HepG2 (cell line): ENCODE measurements around the gene ECHDC1. TPM values are rescaled to one million over a fixed set of nuclear protein-coding genes. Genes with fewer than 3 reads are reported as not detected.

Source experiments
- KDM2A ChIP-seq: sonication (generic); formaldehyde crosslinking; IDR thresholded peaks from 2 replicates; pipeline ENCODE4 v1.4.0; 2020; ENCODE audit warnings: low read depth, missing genetic modification reagents, borderline replicate concordance
- MXI1 ChIP-seq: IDR thresholded peaks from 3 replicates; pipeline ENCODE4 v1.6.1; 2012; ENCODE audit warnings: low read depth, low read length, inconsistent platforms, borderline replicate concordance
- NFKB2 ChIP-seq: sonication (generic); formaldehyde crosslinking; IDR thresholded peaks from 2 replicates; pipeline ENCODE4 v1.4.0; 2020; ENCODE audit warnings: missing genetic modification reagents, borderline replicate concordance
- PATZ1 ChIP-seq: sonication (generic); formaldehyde crosslinking; IDR thresholded peaks from 2 replicates; pipeline ENCODE4 v1.4.0; 2020; ENCODE audit warnings: missing genetic modification reagents
- PRMT3 ChIP-seq: sonication (generic); formaldehyde crosslinking; IDR thresholded peaks from 2 replicates; pipeline ENCODE4 v1.8.1; 2022; ENCODE audit warnings: low read depth, mild to moderate bottlenecking, moderate library complexity, missing genetic modification reagents, borderline replicate concordance
- RBM22 ChIP-seq: fragments of 200-400 bp; formaldehyde crosslinking; optimal IDR thresholded peaks from 2 replicates; pipeline ENCODE3; 2017; ENCODE audit warnings: mild to moderate bottlenecking, low read length, moderate library complexity
- SAP130 ChIP-seq: IDR thresholded peaks from 2 replicates; pipeline ENCODE4 v1.6.1; 2016; ENCODE audit warnings: low read depth
- SNAPC2 ChIP-seq: sonication (generic); formaldehyde crosslinking; IDR thresholded peaks from 2 replicates; pipeline ENCODE4 v1.8.1; 2022; ENCODE audit warnings: mild to moderate bottlenecking, missing genetic modification reagents
- ZBTB40 ChIP-seq, 2 experiments: fragments of 450-650 bp in 1 of 2; sonication (generic) in 1 of 2; formaldehyde crosslinking in 1 of 2; IDR thresholded peaks; 2 replicates each; pipeline versions ENCODE4 v1.6.1 to v1.8.0; 2016 to 2022; ENCODE audit warnings: antibody characterized with exemption in 1 of 2, mild to moderate bottlenecking in 1 of 2, missing genetic modification reagents in 1 of 2
- ZNF136 ChIP-seq: sonication (generic); formaldehyde crosslinking; IDR thresholded peaks from 2 replicates; pipeline ENCODE4 v1.8.1; 2022; ENCODE audit warnings: low read depth, mild to moderate bottlenecking, moderate library complexity, missing genetic modification reagents
- ZNF274 ChIP-seq: sonication (generic); formaldehyde crosslinking; IDR thresholded peaks from 2 replicates; pipeline ENCODE4 v1.5.1; 2020; ENCODE audit warnings: mild to moderate bottlenecking, missing genetic modification reagents
- ZNF335 ChIP-seq: sonication (generic); formaldehyde crosslinking; IDR thresholded peaks from 2 replicates; pipeline ENCODE4 v1.4.0; 2020; ENCODE audit warnings: missing genetic modification reagents
- ZNF382 ChIP-seq: sonication (generic); formaldehyde crosslinking; IDR thresholded peaks from 2 replicates; pipeline ENCODE4 v1.5.0; 2020; ENCODE audit warnings: missing genetic modification reagents, mild to moderate bottlenecking, borderline replicate concordance
- ZNF572 ChIP-seq: sonication (generic); formaldehyde crosslinking; IDR thresholded peaks from 2 replicates; pipeline ENCODE4 v1.5.1; 2020; ENCODE audit warnings: mild to moderate bottlenecking, missing genetic modification reagents
- polyA plus RNA-seq, 8 experiments: library from polyadenylated mRNA; depleted of rRNA in 3 of 8; stranded (reverse) in 7 of 8; unstranded in 1 of 8; fragments of >200 nt; fragmentation: Illumina TruSeq in 4 of 8; extraction: Trizol in 4 of 8; gene quantifications; 2 replicates each; pipeline versions ENCODE4 v1.2.1 to v1.2.3, GENCODE V29; 2011 to 2016; ENCODE audit warnings: low read depth in 4 of 8, missing spikeins in 1 of 8, mixed read lengths in 1 of 8; ENCODE audit not compliant: insufficient read depth in 1 of 8
- total RNA-seq, 5 experiments: library from RNA; depleted of rRNA; stranded (reverse); fragments of >200 nt; fragmentation: Illumina TruSeq; extraction: Trizol; gene quantifications; 2 replicates each; pipeline ENCODE4 v1.2.3, GENCODE V29; 2016; ENCODE audit warnings: low read depth in 1 of 5
- TF ChIP-seq, protein P1 (sequence below): sonication (generic); formaldehyde crosslinking; IDR thresholded peaks from 2 replicates; pipeline ENCODE4 v1.4.0; 2020; ENCODE audit warnings: missing genetic modification reagents

The ECHDC1 gene
- total and polyA plus RNA-seq, 2 of the 13 experiments (the other 11 are each of a cell fraction or from before 2014, with no cell fraction given) = 32.8 to 98.1 TPM

- TF ChIP-seq ZBTB40 (IDR thresholded peaks at IDR 0.05) (no peak), ZBTB40 (CRISPR knock-in tag; IDR thresholded peaks at IDR 0.05) (no peak), SAP130 (CRISPR knock-in tag) (peak; percentile 77), SNAPC2 (CRISPR knock-in tag) (no peak), ZNF274 (CRISPR knock-in tag) (no peak), ZNF572 (CRISPR knock-in tag) (no peak), PATZ1 (CRISPR knock-in tag) (no peak), RBM22 (peak; percentile 75), ZNF136 (no peak), ZNF382 (CRISPR knock-in tag) (no peak), NFKB2 (CRISPR knock-in tag) (no peak; the same call in 1 of the 2 replicates), PRMT3 (CRISPR knock-in tag) (no peak), ZNF335 (CRISPR knock-in tag) (no peak), KDM2A (CRISPR knock-in tag) (no peak), MXI1 (no peak; the same call in 2 of the 3 replicates)
- TF ChIP-seq, protein P1, sequence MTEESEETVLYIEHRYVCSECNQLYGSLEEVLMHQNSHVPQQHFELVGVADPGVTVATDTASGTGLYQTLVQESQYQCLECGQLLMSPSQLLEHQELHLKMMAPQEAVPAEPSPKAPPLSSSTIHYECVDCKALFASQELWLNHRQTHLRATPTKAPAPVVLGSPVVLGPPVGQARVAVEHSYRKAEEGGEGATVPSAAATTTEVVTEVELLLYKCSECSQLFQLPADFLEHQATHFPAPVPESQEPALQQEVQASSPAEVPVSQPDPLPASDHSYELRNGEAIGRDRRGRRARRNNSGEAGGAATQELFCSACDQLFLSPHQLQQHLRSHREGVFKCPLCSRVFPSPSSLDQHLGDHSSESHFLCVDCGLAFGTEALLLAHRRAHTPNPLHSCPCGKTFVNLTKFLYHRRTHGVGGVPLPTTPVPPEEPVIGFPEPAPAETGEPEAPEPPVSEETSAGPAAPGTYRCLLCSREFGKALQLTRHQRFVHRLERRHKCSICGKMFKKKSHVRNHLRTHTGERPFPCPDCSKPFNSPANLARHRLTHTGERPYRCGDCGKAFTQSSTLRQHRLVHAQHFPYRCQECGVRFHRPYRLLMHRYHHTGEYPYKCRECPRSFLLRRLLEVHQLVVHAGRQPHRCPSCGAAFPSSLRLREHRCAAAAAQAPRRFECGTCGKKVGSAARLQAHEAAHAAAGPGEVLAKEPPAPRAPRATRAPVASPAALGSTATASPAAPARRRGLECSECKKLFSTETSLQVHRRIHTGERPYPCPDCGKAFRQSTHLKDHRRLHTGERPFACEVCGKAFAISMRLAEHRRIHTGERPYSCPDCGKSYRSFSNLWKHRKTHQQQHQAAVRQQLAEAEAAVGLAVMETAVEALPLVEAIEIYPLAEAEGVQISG = peak; percentile 76; the same call in 1 of the 2 replicates
These were observed 77.1 kb downstream of the ECHDC1 start, which contains the start of gene RNF146 (continued) for GRCh38 chr6:127266178-127266891.
